Adrenal gland (tissue), 12 donors: Measurements from ENCODE around the gene ITPKB. TPM values are rescaled to one million over a fixed set of nuclear protein-coding genes. Genes with fewer than 3 reads are reported as not detected.

Source experiments
- DNase-seq, 7 donors: peaks; one replicate each; pipeline ENCODE4 v3.0.0-alpha.2; 2019 to 2020
- H3K27ac ChIP-seq, 5 donors: fragments of 200-600 bp; sonication (generic) in 4 of 5; 1 replicate in 3 of 5; 2 replicates in 2 of 5; pipeline versions ENCODE4 v1.5.1 to v1.8.0; 2016 to 2020; ENCODE audit warnings: mild to moderate bottlenecking in 1 of 5
- H3K27me3 ChIP-seq: fragments of 200-600 bp; 2 replicates; pipeline ENCODE4 v1.8.0; 2021
- H3K36me3 ChIP-seq, 2 donors: fragments of 200-600 bp; replicated peaks in 1 of 2; 1 replicate in 1 of 2; 2 replicates in 1 of 2; pipeline versions ENCODE4 v1.5.1 to v1.8.0; 2018 to 2022
- H3K4me1 ChIP-seq, 2 donors: fragments of 200-600 bp; replicated peaks in 1 of 2; 1 replicate in 1 of 2; 2 replicates in 1 of 2; pipeline versions ENCODE4 v1.5.1 to v1.8.0; 2018 to 2021
- H3K4me3 ChIP-seq, 4 donors: fragments of 200-600 bp; sonication (generic) in 3 of 4; one replicate each; pipeline ENCODE4 v1.5.1; 2016 to 2018
- H3K9me3 ChIP-seq, 3 donors: fragments of 200-600 bp; sonication (generic) in 1 of 3; replicated peaks in 1 of 3; 1 replicate in 2 of 3; 2 replicates in 1 of 3; pipeline versions ENCODE4 v1.5.1 to v1.8.0; 2016 to 2021
- CTCF ChIP-seq, 6 experiments: fragments of 450-650 bp in 4 of 6; fragments of 200-600 bp in 2 of 6; sonication (generic) in 1 of 6; IDR thresholded peaks; 1 replicate in 5 of 6; 2 replicates in 1 of 6; pipeline versions ENCODE4 v1.5.1 to v1.8.0; 2016 to 2021; ENCODE audit warnings: antibody characterized with exemption in 6 of 6, mild to moderate bottlenecking in 2 of 6, moderate library complexity in 1 of 6
- POLR2A ChIP-seq, 2 donors: fragments of 450-650 bp; IDR thresholded peaks; one replicate each; pipeline ENCODE4 v1.6.1; 2017; ENCODE audit warnings: antibody characterized with exemption in 2 of 2, mild to moderate bottlenecking in 2 of 2, moderate library complexity in 1 of 2
- WGBS, 4 donors: extraction: QIAGEN DNeasy Blood & Tissue Kit in 2 of 4; methylation state at CpG; one replicate each; pipeline versions ENCODE4 v1.1.5 to v1.1.7; 2013 to 2017; 5-methylcytosine and 5-hydroxymethylcytosine counted together
- intact Hi-C, 2 donors: fragments of 100-400 bp; cut with DNase I; formaldehyde crosslinking; loops; one replicate each; pipeline versions ENCODE4 v1.14.1 to v1.15.0; 2022 to 2023
- polyA plus RNA-seq, 3 donors: library from polyadenylated mRNA; stranded (reverse); fragments of 200-250 nt in 2 of 3; fragments of 350-450 nt in 1 of 3; fragmentation: Illumina TruSeq in 1 of 3; extraction: RNeasy Lipid Tissue Mini Kit (QIAGEN cat#74804) in 1 of 3; gene quantifications; one replicate each; pipeline ENCODE4 v1.2.3, GENCODE V29; 2013 to 2014
- total RNA-seq, 9 donors: library from RNA; depleted of rRNA in 4 of 9; stranded (reverse); fragments of >200 nt in 4 of 9; fragments of 120-200 nt in 1 of 9; fragmentation: NEBNext Ultra II Directional in 1 of 9; extraction: Animal tissue kit (Norgen Biotek cat#: 25700) in 1 of 9; gene quantifications; one replicate each; pipeline versions ENCODE4 v1.1.0 to v1.2.4, GENCODE V29; 2013 to 2023
- donor health status: healthy with polysubstance abuse.
- donor health status: Bipolar disorder and iron deficiency.
- donor health status: DM: yes; HTN: yes; CAD: no.
- donor health status: DM: no; HTN: no; CAD: no.
- donor health status: DM: no; HTN: no; CAD: no.
- donor health status: DM: yes; HTN: yes; CAD: no.

The ITPKB gene
- total and polyA plus RNA-seq, 12 donors: 2.3 to 22.7 (median 13.0) TPM

GRCh38 chr1:226649780-226650179 lies 89.3 kb downstream of the ITPKB start:
- intact Hi-C loops: loop anchor here (10.0 kb wide), 2 partner anchors 45 to 85 kb away; partner anchors contain the start of gene ITPKB (in 1 of the 2)
- Histone ChIP-seq H3K9me3 (no peaks in the 10 kb centered on the region), H3K4me1 (peaks cover 0 to 5% of the 10 kb centered on the region in 2 donors), H3K27me3 (no peaks in the 10 kb centered on the region), H3K36me3 (peaks cover 0 to 18% of the 10 kb centered on the region in 2 donors), H3K4me3 (no peak overlapping the region), H3K27ac (no peak overlapping the region)
- TF ChIP-seq CTCF (IDR thresholded peaks at IDR 0.05) (peak in 5 of 6 experiments; percentile 14 to 50 (median 35)), POLR2A (IDR thresholded peaks at IDR 0.05) (no peak)
- peak in 5 of 7 donors; percentile 42 to 68 (median 51) for DNase-seq
- 46 to 74% (median 69%) methylated on average over 3 to 7 of the region's 7 CpGs for WGBS, 4 donors

GRCh38 chr1:226649244-226649643 lies 89.8 kb downstream of the ITPKB start:
- Histone ChIP-seq H3K4me3 (no peak overlapping the region), H3K27me3 (no peaks in the 10 kb centered on the region), H3K9me3 (no peaks in the 10 kb centered on the region), H3K36me3 (peaks cover 0 to 18% of the 10 kb centered on the region in 2 donors), H3K4me1 (no peaks in the 10 kb centered on the region), H3K27ac (no peak overlapping the region)
- no peak for DNase-seq
- whole genome bisulfite sequencing, 4 donors: 73 to 98% (median 87%) methylated on average over 8 of the region's 8 CpGs
- intact Hi-C loops: loop anchor here in 1 of 2 donors (10.0 kb wide), 1 partner anchor 46 kb away; no protein-coding TSS in a partner anchor
- TF ChIP-seq CTCF (IDR thresholded peaks at IDR 0.05) (no peak), POLR2A (IDR thresholded peaks at IDR 0.05) (no peak)

GRCh38 chr1:226648421-226648820 lies 90.7 kb downstream of the ITPKB start:
- TF ChIP-seq CTCF (IDR thresholded peaks at IDR 0.05) (no peak), POLR2A (IDR thresholded peaks at IDR 0.05) (no peak)
- Histone ChIP-seq H3K4me1 (no peaks in the 10 kb centered on the region), H3K27ac (no peak overlapping the region), H3K9me3 (no peaks in the 10 kb centered on the region), H3K27me3 (no peaks in the 10 kb centered on the region), H3K4me3 (no peak overlapping the region), H3K36me3 (peaks cover 0 to 18% of the 10 kb centered on the region in 2 donors)
- intact Hi-C loops: loop anchor here in 1 of 2 donors (10.0 kb wide), 1 partner anchor 46 kb away; no protein-coding TSS in a partner anchor
- 87 to 93% (median 90%) methylated on average over 6 of the region's 6 CpGs for WGBS, 4 donors
- DNase-seq: no peak

GRCh38 chr1:226647719-226648118 lies 91.4 kb downstream of the ITPKB start:
- intact Hi-C loops: loop anchor here in 1 of 2 donors (10.0 kb wide), 1 partner anchor 47 kb away; no protein-coding TSS in a partner anchor
- Histone ChIP-seq H3K4me1 (no peaks in the 10 kb centered on the region), H3K36me3 (peaks cover 0 to 18% of the 10 kb centered on the region in 2 donors), H3K27me3 (no peaks in the 10 kb centered on the region), H3K4me3 (no peak overlapping the region), H3K9me3 (no peaks in the 10 kb centered on the region), H3K27ac (no peak overlapping the region)
- no peak for DNase-seq
- TF ChIP-seq POLR2A (IDR thresholded peaks at IDR 0.05) (no peak), CTCF (IDR thresholded peaks at IDR 0.05) (no peak)
- 94 to 98% (median 96%) methylated on average over 6 to 8 of the region's 8 CpGs for WGBS, 4 donors
